ENCODE measurements around the gene NR1D2.
"Not testable (repeated sequence)": the region's sequence is repeated elsewhere in the genome, so short reads cannot be mapped to it uniquely, and the experiment has no call there.

The NR1D2 gene

GRCh38 chr3:24017305-24017704 lies 72.2 kb downstream of the NR1D2 start:
- TF ChIP-seq CTCF (IDR thresholded peaks at IDR 0.05; ENCODE audit: insufficient read depth, low read depth, low read length, missing control alignments), result no peak
- no peak for DNase-seq (ENCODE audit: low read depth)
- no peak overlapping the region for H3K4me3 ChIP-seq (ENCODE audit: low read depth, low read length)

DNA sequence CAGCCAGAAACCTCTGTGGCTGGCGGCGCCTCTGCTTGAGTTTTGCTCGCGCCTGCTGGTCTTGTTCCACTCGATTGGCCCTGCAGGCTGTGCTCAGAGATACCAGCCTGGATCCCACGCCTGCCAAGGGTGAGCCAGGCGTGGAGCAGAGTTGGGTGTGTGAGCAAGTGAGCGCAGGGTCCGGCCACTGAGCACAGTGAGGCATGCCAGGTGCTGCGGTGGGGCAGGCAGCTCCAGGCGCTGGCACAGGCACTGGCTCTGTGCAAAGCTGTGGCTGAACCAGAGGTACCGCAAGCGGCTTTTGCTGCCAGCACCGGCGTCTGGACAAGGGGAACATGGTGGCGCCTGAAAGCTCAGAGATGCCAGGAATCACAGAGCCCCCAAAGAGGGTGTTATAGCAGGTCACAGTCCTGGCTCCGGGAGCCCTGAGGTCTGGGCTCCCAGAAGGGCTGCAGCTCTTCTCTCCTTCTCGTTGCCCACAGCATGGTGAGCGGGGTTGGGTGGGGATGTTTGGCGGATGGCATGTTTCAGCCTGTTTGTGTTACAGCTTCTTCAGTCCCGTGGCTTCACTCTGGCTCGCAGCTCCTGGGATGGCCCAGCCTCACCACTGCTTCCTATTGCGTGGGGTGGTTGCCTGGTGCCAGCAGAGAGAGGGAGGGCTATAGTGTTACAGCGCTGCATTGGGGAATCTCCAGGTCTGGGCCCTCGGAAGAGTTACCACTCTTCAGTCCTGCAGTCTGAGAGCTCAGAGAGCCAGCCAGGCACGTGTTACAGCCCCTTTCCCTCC lies 73.9 kb downstream of the NR1D2 start:
- H3K4me3 ChIP-seq (ENCODE audit: low read depth, low read length), result no peak overlapping the region
- DNase-seq (ENCODE audit: low read depth), result no peak
- no peak for TF ChIP-seq CTCF (IDR thresholded peaks at IDR 0.05; ENCODE audit: insufficient read depth, low read depth, low read length, missing control alignments)

- no peak for DNase-seq (ENCODE audit: low read depth)
- no peak overlapping the region for H3K4me3 ChIP-seq (ENCODE audit: low read depth, low read length)
- TF ChIP-seq CTCF (IDR thresholded peaks at IDR 0.05; ENCODE audit: insufficient read depth, low read depth, low read length, missing control alignments), result no peak
These were observed 74.5 kb downstream of the NR1D2 start for GRCh38 chr3:24019585-24019984.

GRCh38 chr3:24020036-24020691 lies 75.1 kb downstream of the NR1D2 start:
- no peak for DNase-seq (ENCODE audit: low read depth)
- TF ChIP-seq CTCF (IDR thresholded peaks at IDR 0.05; ENCODE audit: insufficient read depth, low read depth, low read length, missing control alignments), result no peak
- H3K4me3 ChIP-seq (ENCODE audit: low read depth, low read length), result no peak overlapping the region

- no peak for DNase-seq (ENCODE audit: low read depth)
- H3K4me3 ChIP-seq (ENCODE audit: low read depth, low read length), result no peak overlapping the region
- TF ChIP-seq CTCF (IDR thresholded peaks at IDR 0.05; ENCODE audit: insufficient read depth, low read depth, low read length, missing control alignments), result no peak
These were observed 78.1 kb downstream of the NR1D2 start for GRCh38 chr3:24023197-24023596.

DNA sequence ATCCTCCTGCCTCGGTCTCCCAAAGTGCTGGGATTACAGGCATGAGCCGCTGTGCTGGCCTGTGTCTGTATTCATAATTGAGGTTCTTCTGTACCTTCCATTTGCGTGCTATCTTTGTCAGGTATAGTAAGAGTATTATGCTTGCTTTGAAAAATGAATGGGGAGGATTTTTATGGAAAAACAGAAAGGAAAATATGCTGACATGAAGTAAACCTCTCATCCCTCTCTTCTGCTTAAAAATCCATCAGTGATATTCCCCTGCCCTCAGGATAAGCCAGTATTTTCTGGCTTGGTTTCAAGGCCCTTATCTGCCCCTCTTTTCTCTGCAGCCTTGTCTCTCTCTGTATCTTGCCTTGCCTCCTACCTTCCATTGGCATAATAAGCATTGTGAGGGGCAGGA lies 80.7 kb downstream of the NR1D2 start:
- no peak overlapping the region for H3K4me3 ChIP-seq (ENCODE audit: low read depth, low read length)
- DNase-seq (ENCODE audit: low read depth), result no peak
- no peak for TF ChIP-seq CTCF (IDR thresholded peaks at IDR 0.05; ENCODE audit: insufficient read depth, low read depth, low read length, missing control alignments)

GRCh38 chr3:24026665-24027064 lies 81.6 kb downstream of the NR1D2 start:
- not testable (repeated sequence) for H3K4me3 ChIP-seq (ENCODE audit: low read depth, low read length); DNase-seq (ENCODE audit: low read depth)

Data from GM12865 (cell line).